Embryonic facial prominence (tissue), 1 donor: ENCODE measurements around the gene TSPOAP1.
A peak's percentile ranks its signal among the peaks of the same experiment; 100 is the strongest.
"Not testable (repeated sequence)": the region's sequence is repeated elsewhere in the genome, so short reads cannot be mapped to it uniquely, and the experiment has no call there.

Experiments used
- DNase-seq: peaks from one replicate; pipeline ENCODE4 v3.0.0-alpha.2; 2016; ENCODE audit errors: extremely low spot score

TSPOAP1 gene

DNA sequence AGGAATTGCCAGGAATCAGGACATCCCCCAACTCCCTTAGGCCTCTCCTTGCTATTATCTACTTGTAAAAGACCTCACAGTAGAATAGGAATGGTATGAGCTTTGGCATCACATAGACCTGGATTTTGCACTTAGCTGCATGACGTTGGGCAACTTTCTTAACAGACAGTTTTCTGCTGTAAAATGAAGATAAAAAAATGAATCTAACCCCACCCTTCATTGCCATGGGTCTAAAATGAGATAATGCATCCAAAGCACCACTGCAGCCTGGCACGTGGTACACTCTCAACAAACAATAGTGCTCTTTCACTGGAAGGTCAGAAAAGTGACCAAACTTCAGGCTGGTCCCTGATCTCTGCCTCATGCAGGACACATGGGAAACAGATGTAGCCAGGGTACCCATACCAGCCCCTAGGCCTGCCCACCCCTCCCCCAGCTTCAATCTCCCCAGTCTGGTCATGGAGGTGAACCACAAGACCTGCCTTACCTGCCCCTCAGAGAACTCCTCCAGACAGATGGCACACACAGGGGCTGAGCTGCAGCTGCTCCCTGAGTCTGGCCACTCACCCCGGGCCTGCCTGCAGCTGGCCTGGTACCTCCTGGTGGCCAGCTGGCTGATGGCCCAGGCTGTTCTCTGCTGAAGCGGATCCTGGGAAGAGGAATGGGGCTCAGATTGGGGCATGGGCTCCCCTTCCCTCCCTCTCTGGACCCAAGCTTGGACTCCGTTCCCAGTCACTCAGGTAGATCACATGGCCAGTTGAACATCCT is 31.9 kb upstream of the TSPOAP1 start:
- DNase-seq: no peak

DNA sequence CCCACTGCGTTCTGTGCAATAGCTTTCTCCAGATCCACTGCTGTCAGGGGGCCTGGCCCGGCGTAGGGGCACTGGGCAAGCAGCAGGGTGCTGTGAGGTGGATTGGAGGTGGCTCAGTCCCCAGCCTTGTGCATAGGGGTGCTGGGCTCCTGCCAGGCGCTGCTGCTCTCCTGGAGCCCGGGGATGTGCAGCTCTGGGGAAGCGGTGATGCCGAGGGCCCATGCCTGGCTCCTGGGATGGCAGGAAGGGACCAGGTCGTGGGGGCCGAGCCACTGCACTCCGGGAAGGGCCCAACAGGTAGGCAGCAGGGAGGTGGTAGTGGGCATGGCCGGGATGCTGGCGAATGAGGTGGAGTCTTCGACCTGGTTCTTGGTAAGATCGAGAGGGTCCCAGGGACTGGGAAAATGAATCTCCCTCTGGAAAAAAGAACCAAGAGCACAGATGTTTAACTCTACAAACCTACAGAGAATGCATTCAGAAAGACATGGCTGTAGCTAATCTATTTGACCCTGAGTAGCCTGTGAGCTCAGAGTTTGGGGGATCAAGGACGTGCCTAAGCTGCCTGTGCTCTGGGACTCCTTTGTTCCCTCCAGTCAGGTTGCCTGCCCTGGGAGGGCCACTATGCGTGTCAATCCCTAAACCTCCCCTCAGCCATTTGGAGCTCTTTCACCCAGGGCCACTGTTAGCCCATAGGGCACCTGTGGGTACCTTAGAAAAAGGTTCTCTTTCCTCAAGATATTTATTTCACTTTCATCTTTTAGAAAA is 30.0 kb upstream of the TSPOAP1 start:
- DNase-seq: no peak

DNA sequence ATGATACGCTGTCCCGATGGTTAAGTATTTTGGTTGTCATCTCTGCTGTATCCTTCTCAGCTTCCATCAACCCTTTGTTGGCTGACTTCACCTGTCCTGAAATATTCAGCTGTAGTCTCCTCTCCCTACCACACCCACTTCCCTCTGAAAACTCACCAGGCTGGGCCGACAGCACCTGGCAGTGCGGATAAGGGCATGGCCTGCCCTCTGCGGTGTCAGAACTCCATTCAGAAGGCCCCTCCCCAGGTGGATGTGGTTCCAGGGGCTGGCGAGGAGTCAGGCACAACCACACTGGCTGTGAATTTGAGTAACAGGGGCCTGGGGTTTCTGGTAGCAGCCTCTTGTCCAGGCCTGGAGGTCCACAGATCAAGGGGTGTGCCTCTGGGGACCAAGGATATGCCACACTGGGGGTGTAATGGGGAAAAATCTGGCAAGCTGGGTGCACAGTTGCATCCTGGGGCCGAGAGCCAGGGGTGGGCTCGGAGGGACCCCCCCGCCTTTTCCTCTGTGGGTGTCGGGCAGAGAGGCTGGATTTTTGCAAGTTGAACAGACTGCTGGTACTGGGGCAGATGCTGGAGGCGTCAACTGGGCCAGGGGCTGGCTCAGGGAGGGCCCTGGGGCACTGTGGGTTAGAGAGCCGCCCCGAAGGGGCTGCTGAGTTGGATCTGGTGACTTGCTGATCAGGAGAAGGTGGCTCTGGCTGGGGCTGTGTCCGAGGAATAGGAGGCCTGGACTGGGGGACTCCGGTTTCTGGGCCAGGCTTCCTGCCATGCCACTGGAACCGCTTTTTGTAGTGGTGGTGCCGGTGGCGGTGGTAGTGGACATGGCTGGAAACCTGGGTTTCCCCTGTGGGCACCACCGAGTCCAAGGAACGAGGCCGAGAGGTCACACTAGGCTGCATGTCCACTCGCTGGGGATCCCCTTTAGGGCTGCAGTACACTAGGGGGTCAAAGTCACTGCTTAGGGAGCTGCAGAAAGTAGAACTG is 29.0 kb upstream of the TSPOAP1 start:
- DNase-seq: no peak

DNA sequence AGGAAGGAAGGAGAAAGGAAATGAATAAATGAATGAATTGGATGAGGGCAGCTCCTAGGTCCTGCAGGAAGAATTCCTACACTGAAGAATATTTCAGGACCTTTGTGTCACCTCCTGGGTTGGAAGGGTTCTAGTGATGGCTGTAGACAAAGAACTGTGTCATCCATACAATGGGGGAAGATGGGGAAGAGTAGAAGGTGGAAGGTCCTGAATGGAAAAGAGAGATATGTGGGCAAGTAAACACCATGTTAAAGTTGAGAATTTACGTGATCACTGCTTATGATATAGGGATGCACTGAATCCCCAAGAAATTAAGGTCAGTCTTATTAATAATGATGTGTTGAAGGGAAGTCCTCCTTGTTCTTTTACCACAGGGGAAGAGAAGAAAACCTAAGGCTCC is 27.6 kb upstream of the TSPOAP1 start:
- no peak for DNase-seq

DNA sequence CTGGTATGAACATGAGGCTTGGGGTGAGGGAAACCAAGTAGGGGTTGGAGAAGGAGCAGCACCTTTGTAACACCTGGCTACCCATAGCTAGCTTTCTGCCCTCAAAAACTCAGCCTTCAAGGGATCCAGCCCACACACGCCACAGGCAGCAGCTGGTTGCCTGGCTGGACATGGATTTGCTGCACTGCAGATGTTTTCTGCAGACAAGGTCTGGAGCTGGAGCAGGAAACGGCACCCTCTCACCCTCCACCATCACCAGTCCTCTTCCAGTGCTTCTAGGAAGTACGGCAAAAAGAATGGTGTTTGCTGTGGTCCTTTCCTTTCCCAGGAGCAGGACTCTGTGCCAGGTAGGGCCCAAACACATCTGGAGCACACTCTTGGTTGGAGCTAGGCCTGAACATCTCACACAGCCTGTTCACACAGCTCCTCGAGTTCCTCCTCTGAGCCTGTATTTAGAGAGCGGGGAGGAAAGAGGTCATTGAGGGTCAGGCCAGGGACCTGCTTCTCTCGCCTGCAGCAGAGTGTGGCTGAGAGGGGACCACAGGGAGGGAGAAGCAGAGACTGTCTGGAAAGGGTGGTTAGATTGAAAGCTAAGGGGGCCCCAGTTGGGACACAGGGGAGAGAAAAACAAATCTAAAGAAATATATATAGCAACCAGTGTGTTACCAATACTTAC is 26.1 kb upstream of the TSPOAP1 start:
- DNase-seq: no peak

DNA sequence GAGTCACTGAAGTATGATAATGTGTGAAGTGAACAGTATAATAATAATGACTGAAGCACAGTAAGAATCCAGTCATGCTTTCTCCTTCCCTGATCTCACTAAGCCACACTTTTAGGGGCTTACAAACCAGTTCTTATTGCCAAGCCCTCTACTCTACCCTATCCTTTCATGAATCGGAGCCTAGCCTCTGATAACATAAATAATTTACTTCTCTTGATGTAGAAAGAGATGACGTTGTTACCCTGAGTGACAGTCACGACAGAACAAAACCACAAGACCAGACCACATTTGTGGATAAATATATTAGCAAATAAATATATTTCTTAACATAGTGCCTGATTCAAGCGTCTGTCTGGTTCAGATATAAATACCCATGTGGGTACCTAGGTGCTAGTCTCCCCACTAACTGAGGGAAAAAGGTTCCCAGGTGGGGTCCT is 24.8 kb upstream of the TSPOAP1 start:
- DNase-seq: no peak

DNA sequence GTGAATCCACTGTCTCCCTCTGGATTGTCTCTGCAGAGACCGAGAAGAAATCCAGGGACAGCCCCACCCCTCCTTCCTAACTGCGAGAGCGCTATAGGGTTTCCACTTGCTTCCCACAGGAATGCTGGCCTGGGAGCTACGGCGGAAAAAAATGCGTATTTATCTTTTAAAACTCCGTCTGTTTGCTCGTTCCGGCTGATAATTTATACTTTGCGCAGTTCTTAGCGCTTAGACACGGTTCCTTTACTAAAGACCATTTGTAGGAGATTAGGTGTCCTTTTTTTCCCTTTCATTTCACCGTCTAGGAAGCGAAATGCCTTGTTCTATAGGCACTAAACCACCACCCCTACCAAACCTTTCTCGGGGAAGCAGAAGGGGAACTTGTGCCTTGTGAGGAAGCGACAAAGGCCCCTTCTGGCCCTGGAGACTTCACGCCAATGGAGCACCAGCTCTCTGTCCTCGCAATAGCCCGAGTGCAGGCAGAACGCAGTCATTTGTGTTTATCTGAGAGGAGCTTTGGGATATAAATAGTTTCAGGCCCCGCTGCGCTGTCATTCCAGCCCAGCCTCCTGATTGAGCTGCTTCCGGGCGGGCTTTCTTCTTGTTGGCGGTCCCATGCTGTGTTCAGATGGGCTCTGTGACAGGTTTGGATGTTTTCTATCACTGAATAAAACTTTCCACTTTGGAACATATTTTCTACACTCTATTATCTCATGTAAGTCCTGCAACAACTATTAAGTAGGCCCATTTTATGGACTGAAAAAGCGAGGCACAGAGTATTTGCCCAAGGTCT is 24.2 kb upstream of the TSPOAP1 start:
- peak; percentile 60 for DNase-seq

DNA sequence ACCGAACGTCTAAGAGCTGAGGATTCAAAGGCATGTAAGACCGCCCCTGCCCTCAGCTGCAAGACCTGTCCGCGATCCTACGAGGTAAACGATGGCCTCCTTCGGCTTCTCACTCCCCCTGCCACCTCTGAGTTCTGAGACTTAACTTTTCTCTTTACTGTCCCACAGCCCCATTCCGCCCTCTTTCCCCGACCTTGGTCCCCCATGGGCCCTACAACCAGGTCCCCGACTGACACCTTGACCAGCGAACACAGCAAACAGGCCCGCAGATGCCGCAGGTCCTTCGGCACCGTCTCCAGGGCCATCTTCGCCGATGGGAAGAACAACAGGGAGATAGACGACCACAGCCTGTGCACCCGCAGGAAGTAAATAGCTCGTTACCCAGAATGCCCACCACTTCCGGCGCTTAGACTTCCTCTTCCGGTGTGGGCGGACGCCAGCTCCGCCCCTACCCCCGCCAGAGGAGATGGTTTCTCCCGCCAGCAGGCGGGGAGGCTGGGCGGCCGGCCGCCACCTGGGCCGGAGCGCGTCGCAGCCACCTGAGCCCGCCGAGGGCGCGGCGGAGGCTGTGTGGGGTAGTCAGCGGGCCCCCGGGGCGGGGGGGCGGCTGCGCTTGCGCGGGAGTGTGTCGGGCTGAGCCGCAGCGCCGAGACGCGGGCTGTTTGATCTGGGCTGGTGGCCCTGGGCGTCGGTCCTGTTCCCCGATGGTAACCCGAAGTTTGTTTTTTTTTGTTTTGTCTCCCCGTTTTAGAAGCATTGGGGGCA is 23.4 kb upstream of the TSPOAP1 start, which contains the start of gene SUPT4H1:
TSS of gene SUPT4H1 (minus strand) at position 371 of the 765 bp plus-strand sequence. CDS start at position 305, 66 bp downstream.
- DNase-seq: peak; percentile 88

DNA sequence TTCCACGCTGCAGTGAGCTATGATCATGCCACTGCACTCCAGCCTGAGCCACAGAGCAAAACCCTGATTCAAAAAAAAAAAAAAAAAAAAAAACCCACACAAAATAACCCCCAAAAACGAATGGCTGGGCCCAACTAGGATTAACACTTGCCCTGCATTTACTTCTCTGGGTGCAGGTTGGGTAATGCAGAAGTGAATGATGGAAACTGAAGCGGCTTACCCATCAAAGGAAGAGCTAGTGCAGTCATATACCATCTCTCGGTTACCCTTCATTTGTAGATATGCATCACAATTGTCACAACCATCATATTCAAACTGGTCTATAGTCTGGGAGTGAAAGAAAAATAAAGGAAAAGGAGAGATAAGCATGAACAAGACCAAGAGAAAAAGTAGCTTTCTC is 22.6 kb upstream of the TSPOAP1 start:
- no peak for DNase-seq

DNA sequence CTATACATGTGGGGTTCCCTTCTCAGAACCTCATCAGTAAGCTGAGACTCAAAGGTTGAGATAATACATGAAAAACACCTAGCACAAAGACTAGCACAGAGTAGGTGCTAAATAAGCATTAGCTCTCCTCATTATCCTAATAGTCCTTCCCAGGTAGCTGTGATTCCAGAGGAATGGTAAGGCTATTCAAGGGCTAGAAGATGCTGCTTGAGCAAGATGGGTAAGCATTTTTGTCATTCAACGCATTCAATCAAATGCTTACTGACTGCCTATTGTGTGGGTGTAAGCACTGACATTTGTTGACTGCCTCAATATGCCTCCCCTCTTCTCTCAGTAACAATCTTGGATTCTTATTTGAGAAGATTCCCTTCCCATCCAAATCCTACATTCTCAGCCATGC is 19.4 kb upstream of the TSPOAP1 start:
- DNase-seq: no peak

DNA sequence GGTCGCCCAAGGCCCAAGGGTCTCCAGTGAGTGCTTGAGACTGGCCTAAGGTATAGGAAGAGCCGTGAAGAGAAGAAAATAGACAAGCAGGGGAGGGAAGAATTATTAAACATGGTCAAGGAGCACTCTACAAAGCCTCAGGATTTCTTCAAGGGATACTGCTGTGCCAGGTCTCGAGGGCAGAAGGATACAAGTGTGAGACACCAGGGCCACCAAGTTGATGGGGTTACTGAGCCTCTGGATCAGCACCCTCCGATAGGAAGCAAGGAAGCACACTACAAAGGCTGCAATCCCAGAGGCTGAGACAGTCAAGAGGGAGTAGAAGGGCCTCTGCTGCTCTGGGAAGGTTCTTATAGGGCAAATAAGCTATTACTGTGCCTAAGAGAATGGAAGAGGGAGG is 16.9 kb upstream of the TSPOAP1 start:
- no peak for DNase-seq

DNA sequence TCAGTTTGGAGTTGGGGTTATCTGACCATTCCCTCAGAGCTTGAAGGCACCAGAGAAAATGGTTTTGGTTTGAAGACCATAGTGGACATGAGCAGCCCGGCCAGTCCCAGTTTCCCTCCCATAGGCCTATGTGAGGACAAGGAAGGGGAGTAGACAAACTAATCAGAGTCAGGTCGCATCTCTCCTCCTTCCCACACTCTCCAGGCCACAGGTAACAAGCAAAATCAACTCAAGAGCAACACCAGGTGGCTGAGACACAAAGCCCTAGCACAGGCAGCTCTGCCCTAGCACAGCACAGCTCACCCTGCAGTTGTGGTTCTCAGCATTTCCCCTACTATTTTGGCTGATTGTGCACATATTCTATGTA is 16.2 kb upstream of the TSPOAP1 start:
- no peak for DNase-seq

DNA sequence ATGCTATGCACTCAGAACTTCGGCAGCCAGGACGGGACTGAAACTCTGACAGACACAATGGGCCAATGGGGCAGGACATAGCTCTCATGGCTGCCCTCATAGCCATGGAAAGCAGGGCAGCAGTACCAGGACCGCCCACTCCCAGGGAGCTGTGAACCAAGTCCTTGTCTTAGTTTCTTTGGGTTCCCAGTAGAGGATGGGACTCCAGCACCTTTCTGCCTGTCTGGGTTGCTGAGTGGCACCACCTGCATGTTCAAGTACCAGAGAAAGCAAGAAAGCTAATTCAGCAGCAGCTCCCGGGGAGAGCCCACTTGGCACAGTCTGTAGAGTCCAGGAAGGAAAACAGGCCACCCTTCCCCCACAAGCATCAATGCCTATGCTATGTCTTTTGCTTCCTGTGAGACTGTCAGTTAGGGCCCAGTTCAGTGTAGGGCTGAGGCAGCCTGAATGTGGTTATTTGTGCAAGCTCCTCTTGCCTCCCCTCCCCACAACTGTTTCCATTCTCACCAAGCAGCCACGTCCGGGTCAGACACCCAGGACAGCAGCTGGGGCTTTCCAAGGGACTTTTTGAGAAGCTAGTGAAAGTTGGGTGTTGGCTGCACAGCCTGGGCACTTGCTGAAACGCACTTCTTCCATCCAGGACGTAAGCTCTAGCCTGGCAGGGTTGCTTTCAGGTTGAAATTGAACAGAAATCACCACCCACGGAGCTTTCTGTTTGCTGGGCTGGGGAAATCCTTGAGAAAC is 15.6 kb upstream of the TSPOAP1 start:
- no peak for DNase-seq

DNA sequence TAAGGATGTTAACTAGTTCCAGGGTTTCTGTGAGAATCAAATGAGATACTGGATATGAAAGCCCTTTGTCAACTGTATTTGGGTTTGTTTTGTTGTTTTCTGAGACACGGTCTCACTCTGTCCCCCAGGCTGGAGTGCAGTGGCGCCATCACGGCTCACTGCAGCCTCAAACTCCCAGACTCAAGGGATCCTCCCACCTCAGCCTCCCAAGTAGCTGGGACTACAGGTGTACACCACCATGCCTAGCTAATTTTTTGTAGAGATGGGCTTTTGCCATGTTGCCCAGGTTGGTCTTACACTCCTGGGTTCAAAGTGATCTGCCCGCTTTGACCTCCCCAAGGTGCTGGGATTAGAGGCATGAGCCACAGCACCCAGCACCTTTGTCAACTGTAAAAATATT is 14.5 kb upstream of the TSPOAP1 start:
- no peak for DNase-seq

DNA sequence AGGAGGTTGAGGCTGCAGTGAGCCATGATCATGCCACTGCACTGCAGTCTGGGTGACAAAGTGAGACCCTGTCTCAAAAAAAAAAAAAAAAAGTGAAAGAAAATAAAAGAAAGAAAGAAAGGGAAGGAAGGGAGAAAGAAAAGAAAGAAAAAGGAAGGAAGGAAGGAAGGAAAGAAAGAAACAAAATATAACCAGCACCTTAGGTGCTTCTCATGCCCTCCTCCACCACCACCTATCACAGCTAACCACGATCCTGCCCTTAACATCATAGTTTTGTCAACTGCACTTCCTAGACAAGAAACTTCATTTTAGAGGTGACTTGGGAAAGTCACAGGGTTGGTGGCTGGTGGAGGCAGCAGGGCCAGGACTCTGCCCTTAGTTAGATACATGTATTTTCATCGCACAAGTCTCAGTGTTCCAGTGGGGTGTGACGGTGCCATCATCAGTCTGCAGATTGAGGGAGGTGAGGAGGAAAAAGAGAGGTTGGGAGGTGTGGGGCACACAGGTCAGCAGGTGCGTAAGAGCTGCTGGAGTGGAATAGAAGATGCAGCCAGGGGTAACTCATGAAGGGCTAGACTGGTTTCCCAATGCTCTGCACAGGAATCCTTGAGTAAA is 13.4 kb upstream of the TSPOAP1 start:
- DNase-seq: no peak

DNA sequence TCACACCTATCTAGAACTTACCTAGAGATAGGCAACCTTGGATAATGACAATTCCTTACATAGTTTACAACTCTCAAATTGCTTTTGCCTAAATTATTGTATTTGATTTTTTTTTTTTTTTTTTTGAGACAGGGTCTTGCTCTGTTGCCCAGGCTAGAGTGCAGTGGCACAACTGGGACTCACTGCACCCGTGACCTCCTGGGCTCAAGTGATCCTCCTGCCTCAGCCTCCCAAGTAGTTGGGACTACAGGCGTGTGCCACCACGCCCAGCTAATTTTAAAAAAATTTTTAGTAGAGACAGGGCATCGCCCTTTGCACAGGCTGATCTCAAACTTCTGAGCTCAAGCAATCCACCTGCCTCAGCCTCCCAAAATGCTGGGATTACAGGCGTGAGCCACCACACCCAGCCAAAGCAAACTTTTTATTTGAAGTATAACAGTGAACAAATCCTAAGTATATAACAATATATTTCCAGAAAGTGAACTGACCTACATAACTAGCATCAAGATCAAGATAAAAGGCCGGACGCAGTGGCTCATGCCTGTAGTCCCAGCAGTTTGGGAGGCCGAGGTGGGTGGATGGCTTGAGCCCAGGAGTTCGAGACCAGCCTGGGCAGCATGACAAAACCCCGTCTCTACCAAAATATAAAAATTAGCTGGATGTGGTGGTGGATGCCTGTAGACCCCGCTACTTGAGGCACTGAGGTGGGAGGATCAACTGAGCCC is 12.7 kb upstream of the TSPOAP1 start:
- not testable (repeated sequence) for DNase-seq

DNA sequence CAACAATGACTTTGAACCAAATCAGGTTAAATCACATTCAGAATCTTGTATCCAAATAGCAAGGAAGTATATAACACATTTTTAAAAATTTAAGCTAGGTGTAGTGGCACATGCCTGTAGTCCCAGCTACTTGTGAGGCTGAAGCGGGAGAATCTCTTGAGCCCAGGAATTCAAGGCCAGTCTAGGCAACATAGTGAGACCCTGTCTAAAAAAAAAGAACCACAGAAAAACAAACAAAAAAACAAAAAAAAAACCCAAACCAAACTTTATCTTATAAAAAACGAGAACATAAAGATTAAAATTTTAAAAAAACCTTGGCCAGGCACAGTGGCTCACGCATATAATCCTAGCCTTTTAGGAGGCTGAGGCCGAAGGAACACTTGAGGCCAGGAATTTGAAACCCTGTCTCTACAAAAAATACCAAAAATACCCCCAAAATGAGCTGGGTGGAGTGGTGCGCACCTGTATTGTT is 11.8 kb upstream of the TSPOAP1 start:
- no peak for DNase-seq
